Ascending aorta (tissue), 2 donors: ENCODE data around the gene BAHCC1. TPM values are rescaled to one million over a fixed set of nuclear protein-coding genes. Genes with fewer than 3 reads are reported as not detected.

Experiments used
- DNase-seq, 2 donors: peaks; one replicate each; pipeline ENCODE4 v3.0.0-alpha.2; 2019; ENCODE audit warnings: low spot score in 2 of 2
- H3K27ac ChIP-seq, 2 donors: fragments of 200-600 bp; sonication (generic); one replicate each; pipeline ENCODE4 v1.5.1; 2016 to 2017; ENCODE audit warnings: mild to moderate bottlenecking in 1 of 2
- H3K27me3 ChIP-seq: fragments of 200-600 bp; sonication (generic); one replicate; pipeline ENCODE4 v1.5.1; 2017
- H3K36me3 ChIP-seq, 2 donors: fragments of 200-600 bp; sonication (generic); one replicate each; pipeline ENCODE4 v1.5.1; 2016
- H3K4me1 ChIP-seq, 2 donors: fragments of 200-600 bp; sonication (generic); one replicate each; pipeline ENCODE4 v1.5.1; 2016 to 2017; ENCODE audit warnings: mild to moderate bottlenecking in 1 of 2
- H3K4me3 ChIP-seq, 2 donors: fragments of 200-600 bp; sonication (generic); one replicate each; pipeline ENCODE4 v1.5.1; 2016 to 2017; ENCODE audit warnings: mild to moderate bottlenecking in 1 of 2
- H3K9me3 ChIP-seq, 2 donors: fragments of 200-600 bp; sonication (generic); one replicate each; pipeline ENCODE4 v1.5.1; 2016
- intact Hi-C: fragments of 100-400 bp; cut with DNase I; formaldehyde crosslinking; loops from one replicate; pipeline ENCODE4 v1.15.1; 2023
- total RNA-seq: library from RNA; depleted of rRNA; stranded (reverse); fragments of >200 nt; gene quantifications from one replicate; pipeline ENCODE4 v1.1.0, GENCODE V29; 2016
- TF ChIP-seq, protein P1 (sequence below), 3 experiments: fragments of 200-600 bp in 2 of 3; fragments of 450-650 bp in 1 of 3; sonication (generic) in 2 of 3; IDR thresholded peaks; one replicate each; pipeline ENCODE4 v1.5.1; 2016 to 2019; ENCODE audit warnings: antibody characterized with exemption in 3 of 3, mild to moderate bottlenecking in 1 of 3, moderate library complexity in 1 of 3

BAHCC1 gene
- total RNA-seq, 1 donor from 2014 or later = 29.1 TPM

GRCh38 chr17:81366648-81367047, 28.6 kb upstream of the BAHCC1 start:
- DNase-seq = no peak
- H3K27ac ChIP-seq = no peak overlapping the region
- H3K4me1 ChIP-seq = peaks cover 4 to 9% of the 10 kb centered on the region in 2 donors
- intact Hi-C loops = no loop called here
- no peaks in the 10 kb centered on the region for H3K27me3 ChIP-seq
- no peak overlapping the region for H3K4me3 ChIP-seq
- TF ChIP-seq, protein P1, sequence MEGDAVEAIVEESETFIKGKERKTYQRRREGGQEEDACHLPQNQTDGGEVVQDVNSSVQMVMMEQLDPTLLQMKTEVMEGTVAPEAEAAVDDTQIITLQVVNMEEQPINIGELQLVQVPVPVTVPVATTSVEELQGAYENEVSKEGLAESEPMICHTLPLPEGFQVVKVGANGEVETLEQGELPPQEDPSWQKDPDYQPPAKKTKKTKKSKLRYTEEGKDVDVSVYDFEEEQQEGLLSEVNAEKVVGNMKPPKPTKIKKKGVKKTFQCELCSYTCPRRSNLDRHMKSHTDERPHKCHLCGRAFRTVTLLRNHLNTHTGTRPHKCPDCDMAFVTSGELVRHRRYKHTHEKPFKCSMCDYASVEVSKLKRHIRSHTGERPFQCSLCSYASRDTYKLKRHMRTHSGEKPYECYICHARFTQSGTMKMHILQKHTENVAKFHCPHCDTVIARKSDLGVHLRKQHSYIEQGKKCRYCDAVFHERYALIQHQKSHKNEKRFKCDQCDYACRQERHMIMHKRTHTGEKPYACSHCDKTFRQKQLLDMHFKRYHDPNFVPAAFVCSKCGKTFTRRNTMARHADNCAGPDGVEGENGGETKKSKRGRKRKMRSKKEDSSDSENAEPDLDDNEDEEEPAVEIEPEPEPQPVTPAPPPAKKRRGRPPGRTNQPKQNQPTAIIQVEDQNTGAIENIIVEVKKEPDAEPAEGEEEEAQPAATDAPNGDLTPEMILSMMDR (IDR thresholded peaks at IDR 0.05) = no peak
- H3K9me3 ChIP-seq = no peaks in the 10 kb centered on the region
- no peaks in the 10 kb centered on the region for H3K36me3 ChIP-seq

- Histone ChIP-seq H3K4me1 (peaks cover 4 to 9% of the 10 kb centered on the region in 2 donors), H3K36me3 (no peaks in the 10 kb centered on the region), H3K27ac (no peak overlapping the region), H3K9me3 (no peaks in the 10 kb centered on the region), H3K27me3 (no peaks in the 10 kb centered on the region), H3K4me3 (no peak overlapping the region)
- TF ChIP-seq, protein P1 (IDR thresholded peaks at IDR 0.05) = no peak
- intact Hi-C loops = no loop called here
- no peak for DNase-seq
Measured at GRCh38 chr17:81367171-81367570, 28.1 kb upstream of the BAHCC1 start.

DNA sequence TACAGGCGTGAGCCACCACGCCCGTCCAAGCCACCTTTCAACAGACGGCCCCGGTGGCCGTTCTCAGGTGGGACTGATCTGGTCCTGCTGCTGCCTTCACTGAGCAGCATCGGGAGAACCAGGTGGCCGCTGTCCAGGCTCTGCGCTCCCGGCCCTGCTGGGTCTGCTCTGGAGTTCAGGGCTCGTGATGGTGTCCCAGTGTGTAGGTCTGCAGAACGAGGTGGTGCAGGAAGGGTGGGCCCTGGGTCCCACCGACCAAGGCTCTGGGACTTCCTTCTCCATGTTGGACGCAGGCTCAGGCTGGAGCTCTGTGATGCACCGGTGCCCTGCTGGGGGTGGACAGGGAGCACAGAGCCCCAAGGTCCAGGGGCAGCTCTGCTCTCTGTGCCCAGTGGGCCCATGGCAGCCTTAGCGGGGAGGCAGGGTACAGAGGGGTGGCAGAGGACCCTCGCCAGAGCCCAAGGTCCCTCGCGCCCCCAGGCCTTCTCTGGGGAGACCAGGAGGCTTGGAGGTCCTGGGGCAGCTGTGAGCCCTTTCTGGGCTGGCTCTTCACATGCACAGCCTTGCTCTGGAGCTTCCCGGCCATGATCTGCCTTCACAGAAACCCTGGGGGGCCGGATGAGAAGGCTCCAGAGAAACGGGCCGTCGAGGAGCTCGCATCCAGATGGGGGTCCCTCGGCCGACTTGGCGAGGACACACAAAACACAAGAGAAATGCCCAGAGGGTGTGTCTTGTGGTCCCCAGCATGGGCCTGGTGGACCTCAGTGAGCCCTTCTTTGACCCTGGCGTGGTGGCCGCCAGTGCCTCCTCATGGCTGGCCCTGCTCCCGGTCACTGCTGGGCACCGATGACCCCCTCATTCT, 26.9 kb upstream of the BAHCC1 start:
- no peak for DNase-seq
- no peaks in the 10 kb centered on the region for H3K36me3 ChIP-seq
- intact Hi-C loops = no loop called here
- no peak overlapping the region for H3K27ac ChIP-seq
- no peaks in the 10 kb centered on the region for H3K9me3 ChIP-seq
- H3K4me1 ChIP-seq = peaks cover 4 to 9% of the 10 kb centered on the region in 2 donors
- TF ChIP-seq, protein P1 (IDR thresholded peaks at IDR 0.05) = no peak
- no peaks in the 10 kb centered on the region for H3K27me3 ChIP-seq
- no peak overlapping the region for H3K4me3 ChIP-seq

DNA sequence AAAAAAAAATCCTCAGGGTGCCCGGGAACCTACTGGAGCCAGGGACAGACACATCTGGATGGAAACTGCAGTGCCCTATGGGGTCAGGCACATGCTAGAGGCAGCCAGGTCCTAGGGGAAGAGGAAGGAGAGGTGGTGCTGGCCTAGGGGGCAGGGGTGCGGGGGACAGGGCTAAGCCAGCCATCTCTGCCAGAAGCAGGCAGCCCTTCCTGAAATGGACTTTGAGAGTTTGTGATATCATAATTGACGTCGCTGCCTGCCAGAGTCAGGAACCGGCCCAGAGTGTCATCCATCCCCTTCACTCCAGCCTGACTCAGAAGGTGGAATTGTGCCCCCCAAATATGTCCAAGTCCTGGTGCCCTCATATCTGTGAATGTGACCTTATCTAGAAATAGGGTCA, 25.0 kb upstream of the BAHCC1 start:
- intact Hi-C loops = no loop called here
- H3K27me3 ChIP-seq = no peaks in the 10 kb centered on the region
- H3K4me3 ChIP-seq = no peak overlapping the region
- H3K9me3 ChIP-seq = no peaks in the 10 kb centered on the region
- no peak for DNase-seq
- no peak overlapping the region for H3K27ac ChIP-seq
- H3K4me1 ChIP-seq = peaks cover 4 to 9% of the 10 kb centered on the region in 2 donors
- TF ChIP-seq, protein P1 (IDR thresholded peaks at IDR 0.05) = no peak
- no peaks in the 10 kb centered on the region for H3K36me3 ChIP-seq

DNA sequence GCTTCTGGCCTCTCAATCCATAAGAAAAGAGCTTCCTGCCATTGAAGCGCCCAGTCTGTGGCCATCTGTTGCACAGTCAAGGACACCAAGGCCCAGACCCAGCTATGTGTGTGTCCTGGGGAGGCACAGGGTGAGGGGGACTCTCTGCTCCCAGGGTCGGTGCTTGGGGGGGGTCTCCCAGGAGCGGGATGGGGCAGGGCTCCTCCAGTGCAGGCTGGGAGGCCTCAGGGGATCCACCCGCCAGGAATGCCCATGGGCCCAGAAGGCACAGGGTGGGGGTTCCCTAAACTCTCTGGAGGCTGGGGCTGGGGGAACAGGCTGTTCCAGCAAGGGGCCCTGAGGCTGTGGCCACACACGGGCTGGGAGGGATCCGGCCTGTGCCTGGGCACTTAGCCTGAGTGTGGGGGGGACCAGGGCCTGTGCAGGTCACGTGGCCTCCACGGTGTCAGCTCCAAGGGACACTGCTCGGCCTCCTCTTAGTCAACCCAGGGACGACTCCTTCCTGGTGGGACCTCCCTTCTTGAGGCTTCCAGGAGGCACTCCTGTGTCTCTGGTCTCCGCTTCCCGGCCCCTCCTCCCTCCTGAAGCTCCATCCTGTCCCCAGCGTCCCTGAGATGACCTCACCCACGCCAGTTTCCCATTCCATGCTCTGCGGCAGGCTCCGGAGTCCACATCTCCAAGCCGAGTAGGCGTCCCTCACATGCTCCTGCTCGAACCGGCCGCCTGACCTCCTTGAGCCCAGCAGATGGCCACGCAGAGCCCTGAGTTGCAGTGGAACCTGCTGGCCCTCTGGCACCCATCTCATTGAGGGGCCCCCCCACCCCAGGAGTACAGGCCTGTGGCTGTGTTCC, 23.1 kb upstream of the BAHCC1 start:
- H3K4me1 ChIP-seq = no peaks in the 10 kb centered on the region
- H3K4me3 ChIP-seq = no peak overlapping the region
- TF ChIP-seq, protein P1 (IDR thresholded peaks at IDR 0.05) = peak in 1 of 3 experiments; percentile 12
- H3K27me3 ChIP-seq = no peaks in the 10 kb centered on the region
- H3K36me3 ChIP-seq = no peaks in the 10 kb centered on the region
- peak overlapping the region in 1 of 2 donors; percentile 1 for H3K27ac ChIP-seq
- no peaks in the 10 kb centered on the region for H3K9me3 ChIP-seq
- intact Hi-C loops = no loop called here
- DNase-seq = no peak
